Activated T-helper 17 cell treated with anti-CD3 and anti-CD28 coated beads, Interleukin-2, amount 50 U/mL, for 72 hours (primary cell): ENCODE measurements around the gene CACNG8. TPM values are rescaled to one million over a fixed set of nuclear protein-coding genes. Genes with fewer than 3 reads are reported as not detected.
"Not testable (repeated sequence)": the region's sequence is repeated elsewhere in the genome, so short reads cannot be mapped to it uniquely, and the experiment has no call there.

Experiments used
- ATAC-seq: fragments of 150-1000 bp; cut with Tn5 transposase; replicated peaks from 2 replicates; pipeline ENCODE4 v1.10.0; 2021; ENCODE audit warnings: mild to moderate bottlenecking, moderate library complexity
- H3K27ac Mint-ChIP-seq: one replicate; pipeline ENCODE4 v1.8.0; 2022; ENCODE audit warnings: mixed read lengths
- H3K27me3 Mint-ChIP-seq: one replicate; pipeline ENCODE4 v1.8.0; 2022; ENCODE audit warnings: mixed read lengths
- H3K36me3 Mint-ChIP-seq: one replicate; pipeline ENCODE4 v1.8.0; 2022; ENCODE audit warnings: low read depth, mild to moderate bottlenecking, mixed read lengths
- H3K4me1 Mint-ChIP-seq: one replicate; pipeline ENCODE4 v1.8.0; 2022; ENCODE audit warnings: mixed read lengths
- H3K4me3 Mint-ChIP-seq: one replicate; pipeline ENCODE4 v1.8.0; 2022; ENCODE audit warnings: mild to moderate bottlenecking, mixed read lengths
- H3K9me3 Mint-ChIP-seq: one replicate; pipeline ENCODE4 v1.8.0; 2022; ENCODE audit warnings: mixed read lengths
- total RNA-seq, 2 donors: library from RNA; stranded (reverse); gene quantifications; one replicate each; pipeline ENCODE4 v1.2.3, GENCODE V29; 2022

The CACNG8 gene
- total RNA-seq, 2 donors from 2014 or later: 0.05 TPM; not detected in 1

GRCh38 chr19:54024660-54025059, 61.9 kb downstream of the CACNG8 start:
- H3K27ac Mint-ChIP-seq: no peak overlapping the region
- H3K27me3 Mint-ChIP-seq: peaks cover 11% of the 10 kb centered on the region
- no peaks in the 10 kb centered on the region for H3K9me3 Mint-ChIP-seq
- ATAC-seq: no peak
- H3K36me3 Mint-ChIP-seq: no peaks in the 10 kb centered on the region
- no peaks in the 10 kb centered on the region for H3K4me1 Mint-ChIP-seq
- no peak overlapping the region for H3K4me3 Mint-ChIP-seq

GRCh38 chr19:54026656-54027055, 63.9 kb downstream of the CACNG8 start:
- peaks cover 19% of the 10 kb centered on the region for H3K27me3 Mint-ChIP-seq
- no peaks in the 10 kb centered on the region for H3K9me3 Mint-ChIP-seq
- no peak overlapping the region for H3K27ac Mint-ChIP-seq
- no peak overlapping the region for H3K4me3 Mint-ChIP-seq
- H3K4me1 Mint-ChIP-seq: peaks cover 4% of the 10 kb centered on the region
- H3K36me3 Mint-ChIP-seq: no peaks in the 10 kb centered on the region
- ATAC-seq: no peak

- no peak for ATAC-seq
- peaks cover 22% of the 10 kb centered on the region for H3K27me3 Mint-ChIP-seq
- H3K4me3 Mint-ChIP-seq: no peak overlapping the region
- no peaks in the 10 kb centered on the region for H3K9me3 Mint-ChIP-seq
- H3K27ac Mint-ChIP-seq: no peak overlapping the region
- H3K36me3 Mint-ChIP-seq: no peaks in the 10 kb centered on the region
- H3K4me1 Mint-ChIP-seq: peaks cover 4% of the 10 kb centered on the region
Observed at GRCh38 chr19:54029301-54029700, 66.6 kb downstream of the CACNG8 start.

- Mint-ChIP-seq H3K27me3 (peaks cover 26% of the 10 kb centered on the region), H3K4me1 (peaks cover 4% of the 10 kb centered on the region), H3K4me3 (no peak overlapping the region), H3K27ac (no peak overlapping the region), H3K9me3 (no peaks in the 10 kb centered on the region), H3K36me3 (no peaks in the 10 kb centered on the region)
- ATAC-seq: no peak
Observed at GRCh38 chr19:54029930-54030490, 67.3 kb downstream of the CACNG8 start.

- Mint-ChIP-seq H3K36me3 (no peaks in the 10 kb centered on the region), H3K27me3 (peaks cover 31% of the 10 kb centered on the region), H3K27ac (no peak overlapping the region), H3K9me3 (no peaks in the 10 kb centered on the region), H3K4me1 (peaks cover 4% of the 10 kb centered on the region), H3K4me3 (no peak overlapping the region)
- no peak for ATAC-seq
Observed at GRCh38 chr19:54030895-54031586, 68.3 kb downstream of the CACNG8 start.

GRCh38 chr19:54035215-54036178, 72.8 kb downstream of the CACNG8 start:
- H3K4me1 Mint-ChIP-seq: no peaks in the 10 kb centered on the region
- no peaks in the 10 kb centered on the region for H3K36me3 Mint-ChIP-seq
- H3K27ac Mint-ChIP-seq: no peak overlapping the region
- no peaks in the 10 kb centered on the region for H3K9me3 Mint-ChIP-seq
- no peak overlapping the region for H3K4me3 Mint-ChIP-seq
- H3K27me3 Mint-ChIP-seq: peaks cover 28% of the 10 kb centered on the region
- ATAC-seq: no peak

- not testable (repeated sequence) for H3K9me3 Mint-ChIP-seq, H3K27ac Mint-ChIP-seq, H3K4me1 Mint-ChIP-seq, ATAC-seq, H3K36me3 Mint-ChIP-seq, H3K4me3 Mint-ChIP-seq
- H3K27me3 Mint-ChIP-seq: peaks cover 19% of the 10 kb centered on the region
Observed at GRCh38 chr19:54036542-54036941, 73.8 kb downstream of the CACNG8 start.

Other genes with a start within 250 kb of the CACNG8 start
- not detected for gene NLRP12, start 138.6 kb upstream of the CACNG8 start, total RNA-seq
- gene MYADM, start 95.1 kb upstream of the CACNG8 start, total RNA-seq: 10 to 100 TPM; 48.8 to 72.8 TPM
- not detected for gene PRKCG, start 80.7 kb upstream of the CACNG8 start, total RNA-seq
- not detected for gene CACNG7, start 53.7 kb upstream of the CACNG8 start, total RNA-seq
- not detected for gene CACNG6, start 28.7 kb downstream of the CACNG8 start, total RNA-seq
- not detected for gene VSTM1, start 101.0 kb downstream of the CACNG8 start, total RNA-seq
- not detected for gene TARM1, start 118.4 kb downstream of the CACNG8 start, total RNA-seq
- gene OSCAR, start 137.9 kb downstream of the CACNG8 start, total RNA-seq: under 1 TPM in 1 of 2 donors, not detected in 1; 0.58 TPM
- gene NDUFA3, start 139.9 kb downstream of the CACNG8 start, total RNA-seq: 10 to 100 TPM; 39.4 to 70.1 TPM
- 10 to 100 TPM; 31.4 to 47.3 TPM for gene TFPT, start 152.7 kb downstream of the CACNG8 start, total RNA-seq
- gene PRPF31, start 152.8 kb downstream of the CACNG8 start, total RNA-seq: 10 to 100 TPM; 56.4 to 99.2 TPM
- gene CNOT3, start 174.8 kb downstream of the CACNG8 start, total RNA-seq: 10 to 100 TPM; 51.4 to 61.4 TPM
- 1 to 10 TPM; 2.8 to 3.8 TPM for gene LENG1, start 196.8 kb downstream of the CACNG8 start, total RNA-seq
- 1 to 10 TPM; 1.0 to 1.1 TPM for gene TMC4, start 210.2 kb downstream of the CACNG8 start, total RNA-seq
- gene MBOAT7, start 226.6 kb downstream of the CACNG8 start, total RNA-seq: 10 to 100 TPM; 58.6 to 65.9 TPM
- 10 to 100 TPM; 14.3 to 16.7 TPM for gene TSEN34, start 228.4 kb downstream of the CACNG8 start, total RNA-seq
- 1,000 to 10,000 TPM; 1,453 to 1,547 TPM for gene RPS9, start 237.9 kb downstream of the CACNG8 start, total RNA-seq